ENCODE measurements around the gene TMEM132A. TPM values are rescaled to one million over a fixed set of nuclear protein-coding genes. Genes with fewer than 3 reads are reported as not detected.

Gene TMEM132A
- total RNA-seq, 2 donors from 2014 or later: 5.1 to 9.7 TPM

GRCh38 chr11:60948250-60948649 is 24.0 kb downstream of the TMEM132A start:
- DNase-seq: no peak

GRCh38 chr11:60950024-60950423 is 25.8 kb downstream of the TMEM132A start:
- DNase-seq (no peak), ATAC-seq (no peak)
- intact Hi-C loops (cut with DNase I): no loop called here

More at GRCh38 chr11:60948250-60948649, 24.0 kb downstream of the TMEM132A start:
- ATAC-seq: no peak
- intact Hi-C loops (cut with DNase I): no loop called here

GRCh38 chr11:60950933-60951605 is 26.8 kb downstream of the TMEM132A start:
- intact Hi-C loops (cut with DNase I): no loop called here
- peak in 1 of 2 donors; percentile 31 for ATAC-seq
- DNase-seq: no peak

- ATAC-seq (peak; percentile 28 to 39), DNase-seq (no peak)
- intact Hi-C loops (cut with DNase I): no loop called here
Observed at GRCh38 chr11:60951606-60951903, 27.3 kb downstream of the TMEM132A start.

- peak; percentile 74 to 80 for ATAC-seq
- intact Hi-C loops (cut with DNase I): no loop called here
- peak; percentile 75 for DNase-seq
Observed at GRCh38 chr11:60951904-60952741, 27.9 kb downstream of the TMEM132A start, which contains the start of gene SLC15A3. SLC15A3 (minus strand) TSS chr11:60952176; CDS start chr11:60951551, 625 bp downstream.

- intact Hi-C loops (cut with DNase I): no loop called here
- ATAC-seq: peak in 1 of 2 donors; percentile 4
Observed at GRCh38 chr11:60952742-60953170, 28.5 kb downstream of the TMEM132A start.

GRCh38 chr11:60953781-60954180 is 29.5 kb downstream of the TMEM132A start:
- intact Hi-C loops (cut with DNase I): no loop called here
- ATAC-seq (peak in 1 of 2 donors; percentile 3), DNase-seq (no peak)

More at GRCh38 chr11:60952742-60953170, 28.5 kb downstream of the TMEM132A start:
- DNase-seq: no peak

GRCh38 chr11:60954421-60954820 is 30.2 kb downstream of the TMEM132A start:
- ATAC-seq (no peak), DNase-seq (no peak)
- intact Hi-C loops (cut with DNase I): no loop called here

GRCh38 chr11:60955571-60955970 is 31.3 kb downstream of the TMEM132A start:
- intact Hi-C loops (cut with DNase I): no loop called here
- DNase-seq (no peak), ATAC-seq (no peak)

GRCh38 chr11:60957188-60957587 is 32.9 kb downstream of the TMEM132A start:
- intact Hi-C loops (cut with DNase I): no loop called here
- no peak for ATAC-seq

GRCh38 chr11:60959431-60959830 is 35.2 kb downstream of the TMEM132A start:
- DNase-seq: no peak
- ATAC-seq: no peak

More at GRCh38 chr11:60957188-60957587, 32.9 kb downstream of the TMEM132A start:
- DNase-seq: no peak

GRCh38 chr11:60960405-60960804 is 36.1 kb downstream of the TMEM132A start:
- intact Hi-C loops (cut with DNase I): no loop called here
- DNase-seq (no peak), ATAC-seq (no peak)

More at GRCh38 chr11:60959431-60959830, 35.2 kb downstream of the TMEM132A start:
- intact Hi-C loops (cut with DNase I): no loop called here

GRCh38 chr11:60964801-60965200 is 40.5 kb downstream of the TMEM132A start:
- no peak for DNase-seq
- ATAC-seq: no peak
- intact Hi-C loops (cut with DNase I): no loop called here

GRCh38 chr11:60966890-60967289 is 42.6 kb downstream of the TMEM132A start:
- no peak for DNase-seq
- ATAC-seq: peak in 1 of 2 donors; percentile 27
- intact Hi-C loops (cut with DNase I): no loop called here

- no peak for DNase-seq
- ATAC-seq: no peak
- intact Hi-C loops (cut with DNase I): loop anchor here in 1 of 2 donors (2.0 kb wide), 2 partner anchors 163 to 219 kb away; no protein-coding TSS in a partner anchor
Observed at GRCh38 chr11:60968223-60968622, 44.0 kb downstream of the TMEM132A start.

- peak; percentile 72 to 75 for ATAC-seq
- peak; percentile 60 for DNase-seq
- intact Hi-C loops (cut with DNase I): no loop called here
Observed at GRCh38 chr11:60970369-60970774, 46.1 kb downstream of the TMEM132A start.

GRCh38 chr11:60970890-60971289 is 46.6 kb downstream of the TMEM132A start:
- ATAC-seq (no peak), DNase-seq (no peak)
- intact Hi-C loops (cut with DNase I): no loop called here

- ATAC-seq: peak in 1 of 2 donors; percentile 51
- intact Hi-C loops (cut with DNase I): no loop called here
- DNase-seq: no peak
Observed at GRCh38 chr11:60971520-60971919, 47.3 kb downstream of the TMEM132A start, which contains the start of gene CD6. CD6 (plus strand) TSS chr11:60971680; CDS start chr11:60971866, 186 bp downstream.

- ATAC-seq (no peak), DNase-seq (no peak)
- intact Hi-C loops (cut with DNase I): no loop called here
Observed at GRCh38 chr11:60972182-60973030, 48.1 kb downstream of the TMEM132A start.
